ENCODE results near the gene G6PD. TPM values are rescaled to one million over a fixed set of nuclear protein-coding genes. Genes with fewer than 3 reads are reported as not detected.

G6PD gene
- total and polyA plus RNA-seq, 4 donors: 1.9 to 23.6 (median 5.5) TPM

- TF ChIP-seq RAD21 (IDR thresholded peaks at IDR 0.05) (no peak), FOXA2 (IDR thresholded peaks at IDR 0.05) (no peak), TAF1 (conservative IDR thresholded peaks at IDR 0.05) (no peak), FOXA1 (IDR thresholded peaks at IDR 0.05) (no peak), NR2F2 (IDR thresholded peaks at IDR 0.05) (no peak), GABPA (IDR thresholded peaks at IDR 0.05 in 1 of 2, conservative IDR thresholded peaks at IDR 0.05 in 1 of 2) (no peak)
Measured at GRCh38 chrX:154507673-154508383, 38.8 kb downstream of the G6PD start (continued).

- Histone ChIP-seq H3K9ac (ENCODE audit: low read depth in 1 of 2, low read length in 2 of 2) (no peak overlapping the region), H3K4me1 (ENCODE audit: control insufficient read depth in 4 of 4, insufficient read depth in 4 of 4, low read length in 3 of 4) (no peaks in the 10 kb centered on the region), H3K9me3 (ENCODE audit: control insufficient read depth in 4 of 4, low read length in 3 of 4) (peaks cover 0 to 3% (median 0%) of the 10 kb centered on the region in 4 donors), H3K27ac (ENCODE audit: low read depth in 1 of 2, low read length in 2 of 2) (no peak overlapping the region), H3K27me3 (ENCODE audit: control insufficient read depth in 4 of 4, insufficient read depth in 4 of 4, low read length in 3 of 4) (no peaks in the 10 kb centered on the region), H3K36me3 (ENCODE audit: control insufficient read depth in 4 of 4, insufficient read depth in 3 of 4, low read depth in 1 of 4, low read length in 3 of 4) (peaks cover 4 to 25% (median 5%) of the 10 kb centered on the region in 4 donors), H3K4me3 (ENCODE audit: low read depth in 1 of 3, low read length in 3 of 3) (no peak overlapping the region)
- TF ChIP-seq NR2F2 (IDR thresholded peaks at IDR 0.05): no peak
- TF ChIP-seq GABPA (IDR thresholded peaks at IDR 0.05 in 1 of 2, conservative IDR thresholded peaks at IDR 0.05 in 1 of 2): no peak
- no peak for TF ChIP-seq ATF3 (IDR thresholded peaks at IDR 0.05)
- WGBS: 97% methylated on average over 37 of the region's 37 CpGs
- no peak for DNase-seq (ENCODE audit: low spot score)
Measured at GRCh38 chrX:154506483-154507332, 39.9 kb downstream of the G6PD start.

GRCh38 chrX:154505734-154506133, 40.9 kb downstream of the G6PD start:
- Histone ChIP-seq H3K4me3 (ENCODE audit: low read depth in 1 of 3, low read length in 3 of 3) (no peak overlapping the region), H3K27me3 (ENCODE audit: control insufficient read depth in 4 of 4, insufficient read depth in 4 of 4, low read length in 3 of 4) (no peaks in the 10 kb centered on the region), H3K4me1 (ENCODE audit: control insufficient read depth in 4 of 4, insufficient read depth in 4 of 4, low read length in 3 of 4) (no peaks in the 10 kb centered on the region), H3K9ac (ENCODE audit: low read depth in 1 of 2, low read length in 2 of 2) (no peak overlapping the region), H3K27ac (ENCODE audit: low read depth in 1 of 2, low read length in 2 of 2) (no peak overlapping the region), H3K36me3 (ENCODE audit: control insufficient read depth in 4 of 4, insufficient read depth in 3 of 4, low read depth in 1 of 4, low read length in 3 of 4) (peaks cover 4 to 24% (median 5%) of the 10 kb centered on the region in 4 donors), H3K9me3 (ENCODE audit: control insufficient read depth in 4 of 4, low read length in 3 of 4) (peaks cover 0 to 3% (median 0%) of the 10 kb centered on the region in 4 donors)
- no peak for DNase-seq (ENCODE audit: low spot score)
- no peak for TF ChIP-seq CTCF (IDR thresholded peaks at IDR 0.05; ENCODE audit: low read depth, low read length, missing input control)
- TF ChIP-seq SP1 (IDR thresholded peaks at IDR 0.05): no peak
- no peak for TF ChIP-seq GABPA (IDR thresholded peaks at IDR 0.05 in 1 of 2, conservative IDR thresholded peaks at IDR 0.05 in 1 of 2)
- no peak for TF ChIP-seq EGR1 (IDR thresholded peaks at IDR 0.05; ENCODE audit: low read depth in 2 of 2)
- TF ChIP-seq YY1 (IDR thresholded peaks at IDR 0.05): no peak
- TF ChIP-seq HNF4G (IDR thresholded peaks at IDR 0.05): no peak
- TF ChIP-seq FOXA2 (IDR thresholded peaks at IDR 0.05): no peak
- TF ChIP-seq MAX (IDR thresholded peaks at IDR 0.05): no peak
- TF ChIP-seq HNF4A (conservative IDR thresholded peaks at IDR 0.05): no peak
- no peak for TF ChIP-seq NR2F2 (IDR thresholded peaks at IDR 0.05)
- no peak for TF ChIP-seq RXRA (IDR thresholded peaks at IDR 0.05)
- no peak for TF ChIP-seq ATF3 (IDR thresholded peaks at IDR 0.05)
- TF ChIP-seq TAF1 (conservative IDR thresholded peaks at IDR 0.05): no peak
- no peak for TF ChIP-seq JUND (IDR thresholded peaks at IDR 0.05)
- TF ChIP-seq REST (IDR thresholded peaks at IDR 0.05): no peak
- 89% methylated on average over 12 of the region's 12 CpGs for WGBS
